ENCODE results near the gene C9orf152. TPM values are rescaled to one million over a fixed set of nuclear protein-coding genes. Genes with fewer than 3 reads are reported as not detected.

Gene C9orf152
- total RNA-seq, 1 experiment from 2014 or later = not detected

DNA sequence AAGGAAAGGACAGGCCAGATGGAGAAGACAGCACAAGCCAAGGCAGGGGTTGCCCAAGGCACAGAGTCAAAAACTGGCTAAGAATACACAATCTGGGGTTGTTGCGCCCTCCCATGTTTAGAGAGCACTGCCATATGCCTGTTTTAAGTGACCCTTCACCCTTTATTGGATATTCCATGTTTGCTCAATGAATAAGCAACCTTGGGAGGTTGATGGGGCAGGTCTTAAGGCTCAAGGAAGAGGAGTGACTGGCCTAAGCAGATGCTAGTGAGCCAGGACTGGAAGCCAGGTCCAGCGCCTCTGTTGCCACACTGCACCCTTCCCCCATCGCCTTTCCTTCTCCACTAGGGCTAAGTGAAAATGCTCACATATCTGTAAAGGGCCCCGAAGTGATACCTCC, 41.6 kb upstream of the C9orf152 start (continued):
- TF ChIP-seq, protein P1, sequence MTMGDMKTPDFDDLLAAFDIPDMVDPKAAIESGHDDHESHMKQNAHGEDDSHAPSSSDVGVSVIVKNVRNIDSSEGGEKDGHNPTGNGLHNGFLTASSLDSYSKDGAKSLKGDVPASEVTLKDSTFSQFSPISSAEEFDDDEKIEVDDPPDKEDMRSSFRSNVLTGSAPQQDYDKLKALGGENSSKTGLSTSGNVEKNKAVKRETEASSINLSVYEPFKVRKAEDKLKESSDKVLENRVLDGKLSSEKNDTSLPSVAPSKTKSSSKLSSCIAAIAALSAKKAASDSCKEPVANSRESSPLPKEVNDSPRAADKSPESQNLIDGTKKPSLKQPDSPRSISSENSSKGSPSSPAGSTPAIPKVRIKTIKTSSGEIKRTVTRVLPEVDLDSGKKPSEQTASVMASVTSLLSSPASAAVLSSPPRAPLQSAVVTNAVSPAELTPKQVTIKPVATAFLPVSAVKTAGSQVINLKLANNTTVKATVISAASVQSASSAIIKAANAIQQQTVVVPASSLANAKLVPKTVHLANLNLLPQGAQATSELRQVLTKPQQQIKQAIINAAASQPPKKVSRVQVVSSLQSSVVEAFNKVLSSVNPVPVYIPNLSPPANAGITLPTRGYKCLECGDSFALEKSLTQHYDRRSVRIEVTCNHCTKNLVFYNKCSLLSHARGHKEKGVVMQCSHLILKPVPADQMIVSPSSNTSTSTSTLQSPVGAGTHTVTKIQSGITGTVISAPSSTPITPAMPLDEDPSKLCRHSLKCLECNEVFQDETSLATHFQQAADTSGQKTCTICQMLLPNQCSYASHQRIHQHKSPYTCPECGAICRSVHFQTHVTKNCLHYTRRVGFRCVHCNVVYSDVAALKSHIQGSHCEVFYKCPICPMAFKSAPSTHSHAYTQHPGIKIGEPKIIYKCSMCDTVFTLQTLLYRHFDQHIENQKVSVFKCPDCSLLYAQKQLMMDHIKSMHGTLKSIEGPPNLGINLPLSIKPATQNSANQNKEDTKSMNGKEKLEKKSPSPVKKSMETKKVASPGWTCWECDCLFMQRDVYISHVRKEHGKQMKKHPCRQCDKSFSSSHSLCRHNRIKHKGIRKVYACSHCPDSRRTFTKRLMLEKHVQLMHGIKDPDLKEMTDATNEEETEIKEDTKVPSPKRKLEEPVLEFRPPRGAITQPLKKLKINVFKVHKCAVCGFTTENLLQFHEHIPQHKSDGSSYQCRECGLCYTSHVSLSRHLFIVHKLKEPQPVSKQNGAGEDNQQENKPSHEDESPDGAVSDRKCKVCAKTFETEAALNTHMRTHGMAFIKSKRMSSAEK (CRISPR knock-in tag; IDR thresholded peaks at IDR 0.05; ENCODE audit: borderline replicate concordance) = no peak
- no peak for TF ChIP-seq JAZF1 (CRISPR knock-in tag; IDR thresholded peaks at IDR 0.05)
- TF ChIP-seq ZNF281 (CRISPR knock-in tag; IDR thresholded peaks at IDR 0.05) = no peak
- TF ChIP-seq FOXJ3 (CRISPR knock-in tag; IDR thresholded peaks at IDR 0.05; ENCODE audit: borderline replicate concordance) = no peak
- TF ChIP-seq ZNF263 (CRISPR knock-in tag; IDR thresholded peaks at IDR 0.05; ENCODE audit: low read depth) = no peak
- no peak for TF ChIP-seq IRF2 (CRISPR knock-in tag; IDR thresholded peaks at IDR 0.05; ENCODE audit: borderline replicate concordance, low read depth)

GRCh38 chr9:110248361-110248760, 40.4 kb upstream of the C9orf152 start:
- peaks cover 13% of the 10 kb centered on the region for H3K4me1 Mint-ChIP-seq
- H3K36me3 Mint-ChIP-seq = peaks cover 29% of the 10 kb centered on the region
- DNase-seq (ENCODE audit: low spot score) (no peak), ATAC-seq (no peak)
- CTCF ChIA-PET = no interaction called here
- no peak for TF ChIP-seq CREM (CRISPR knock-in tag; IDR thresholded peaks at IDR 0.05)
- H3K9me3 Mint-ChIP-seq = no peaks in the 10 kb centered on the region
- no peak overlapping the region for H3K4me3 Mint-ChIP-seq
- H3K27me3 Mint-ChIP-seq (ENCODE audit: low read depth) = no peaks in the 10 kb centered on the region
- H3K27ac Mint-ChIP-seq = no peak overlapping the region
- POLR2A ChIA-PET = interaction anchor here (0.6 kb wide), 1 partner anchor 934 kb away, joined by 5 read pairs; no protein-coding TSS in a partner anchor

DNA sequence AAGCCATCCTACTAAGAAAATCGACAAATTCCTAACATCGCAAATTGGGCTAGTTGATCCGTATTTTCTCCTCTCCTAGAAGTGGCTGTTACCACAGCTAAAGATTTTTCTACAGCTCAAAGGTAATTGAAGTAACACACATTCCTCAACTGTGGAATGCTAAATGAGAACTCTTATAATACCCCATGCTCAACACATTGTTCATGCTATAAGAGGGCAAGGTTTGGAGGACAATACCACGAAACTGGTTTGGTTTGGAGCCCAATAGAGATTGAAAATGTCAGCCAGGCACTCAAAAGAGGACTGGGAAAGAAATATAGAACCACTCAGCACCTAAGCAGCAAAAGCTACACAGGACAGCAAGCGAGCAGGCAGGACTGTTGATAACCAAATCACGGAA, 38.3 kb upstream of the C9orf152 start:
- H3K27ac Mint-ChIP-seq = no peak overlapping the region
- POLR2A ChIA-PET = no interaction called here
- H3K36me3 Mint-ChIP-seq = peaks cover 38% of the 10 kb centered on the region
- no peaks in the 10 kb centered on the region for H3K9me3 Mint-ChIP-seq
- CTCF ChIA-PET = no interaction called here
- H3K27me3 Mint-ChIP-seq (ENCODE audit: low read depth) = no peaks in the 10 kb centered on the region
- TF ChIP-seq ATF1 (CRISPR knock-in tag; IDR thresholded peaks at IDR 0.05) (no peak), ESRRA (CRISPR knock-in tag; IDR thresholded peaks at IDR 0.05; ENCODE audit: borderline replicate concordance) (no peak), PREB (CRISPR knock-in tag; IDR thresholded peaks at IDR 0.05; ENCODE audit: borderline replicate concordance) (no peak), ZNF138 (CRISPR knock-in tag; conservative IDR thresholded peaks at IDR 0.05) (no peak), ZBTB21 (CRISPR knock-in tag; IDR thresholded peaks at IDR 0.05; ENCODE audit: borderline replicate concordance) (no peak), ELF4 (CRISPR knock-in tag; IDR thresholded peaks at IDR 0.05; ENCODE audit: low read depth) (no peak), CDX4 (CRISPR knock-in tag; IDR thresholded peaks at IDR 0.05; ENCODE audit: borderline replicate concordance) (no peak), CREM (CRISPR knock-in tag; IDR thresholded peaks at IDR 0.05) (no peak), ZNF232 (CRISPR knock-in tag; IDR thresholded peaks at IDR 0.05) (no peak), ETV6 (CRISPR knock-in tag; IDR thresholded peaks at IDR 0.05) (no peak), ZMAT4 (CRISPR knock-in tag; IDR thresholded peaks at IDR 0.05) (no peak), GTF2I (CRISPR knock-in tag; conservative IDR thresholded peaks at IDR 0.05) (no peak), ZNF512 (CRISPR knock-in tag; IDR thresholded peaks at IDR 0.05; ENCODE audit: borderline replicate concordance) (no peak)
- TF ChIP-seq, protein P2, sequence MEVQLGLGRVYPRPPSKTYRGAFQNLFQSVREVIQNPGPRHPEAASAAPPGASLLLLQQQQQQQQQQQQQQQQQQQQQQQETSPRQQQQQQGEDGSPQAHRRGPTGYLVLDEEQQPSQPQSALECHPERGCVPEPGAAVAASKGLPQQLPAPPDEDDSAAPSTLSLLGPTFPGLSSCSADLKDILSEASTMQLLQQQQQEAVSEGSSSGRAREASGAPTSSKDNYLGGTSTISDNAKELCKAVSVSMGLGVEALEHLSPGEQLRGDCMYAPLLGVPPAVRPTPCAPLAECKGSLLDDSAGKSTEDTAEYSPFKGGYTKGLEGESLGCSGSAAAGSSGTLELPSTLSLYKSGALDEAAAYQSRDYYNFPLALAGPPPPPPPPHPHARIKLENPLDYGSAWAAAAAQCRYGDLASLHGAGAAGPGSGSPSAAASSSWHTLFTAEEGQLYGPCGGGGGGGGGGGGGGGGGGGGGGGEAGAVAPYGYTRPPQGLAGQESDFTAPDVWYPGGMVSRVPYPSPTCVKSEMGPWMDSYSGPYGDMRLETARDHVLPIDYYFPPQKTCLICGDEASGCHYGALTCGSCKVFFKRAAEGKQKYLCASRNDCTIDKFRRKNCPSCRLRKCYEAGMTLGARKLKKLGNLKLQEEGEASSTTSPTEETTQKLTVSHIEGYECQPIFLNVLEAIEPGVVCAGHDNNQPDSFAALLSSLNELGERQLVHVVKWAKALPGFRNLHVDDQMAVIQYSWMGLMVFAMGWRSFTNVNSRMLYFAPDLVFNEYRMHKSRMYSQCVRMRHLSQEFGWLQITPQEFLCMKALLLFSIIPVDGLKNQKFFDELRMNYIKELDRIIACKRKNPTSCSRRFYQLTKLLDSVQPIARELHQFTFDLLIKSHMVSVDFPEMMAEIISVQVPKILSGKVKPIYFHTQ (CRISPR knock-in tag; IDR thresholded peaks at IDR 0.05) = no peak
- H3K4me3 Mint-ChIP-seq = no peak overlapping the region
- ATAC-seq = no peak
- no peak for DNase-seq (ENCODE audit: low spot score)
- peaks cover 8% of the 10 kb centered on the region for H3K4me1 Mint-ChIP-seq
